ENCODE data around the gene THEMIS. TPM values are rescaled to one million over a fixed set of nuclear protein-coding genes. Genes with fewer than 3 reads are reported as not detected.

The THEMIS gene
- total RNA-seq, 2 donors from 2014 or later = not detected

DNA sequence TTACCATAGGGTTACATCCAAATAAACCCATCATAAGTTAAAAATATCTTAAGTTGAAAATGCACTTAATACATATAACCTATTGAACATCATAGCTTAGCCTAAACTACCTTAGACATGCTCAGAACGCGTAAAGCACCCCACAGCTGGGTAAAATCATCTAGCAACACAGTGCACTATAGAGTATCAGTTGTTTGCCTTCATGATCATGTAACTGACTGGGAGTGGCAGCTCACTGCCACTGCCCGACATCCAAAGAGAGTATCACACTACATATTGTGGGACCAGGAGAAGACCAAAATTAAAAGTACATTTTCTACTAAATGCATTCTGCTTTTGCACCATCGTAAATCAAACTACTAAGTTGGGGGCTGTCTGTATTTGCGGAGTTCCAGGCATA lies 31.7 kb downstream of the THEMIS start:
- DNase-seq = no peak
- Mint-ChIP-seq H3K9me3 (no peaks in the 10 kb centered on the region), H3K36me3 (ENCODE audit: low read depth) (no peaks in the 10 kb centered on the region), H3K27ac (no peak overlapping the region), H3K27me3 (ENCODE audit: insufficient read depth) (no peaks in the 10 kb centered on the region), H3K4me3 (no peak overlapping the region), H3K4me1 (peaks cover 2% of the 10 kb centered on the region)
- Histone ChIP-seq H3K9me3 (ENCODE audit: control insufficient read depth, low read length) (no peaks in the 10 kb centered on the region), H3K9ac (ENCODE audit: extremely low read depth, low read length, poor library complexity, severe bottlenecking) (no peak overlapping the region), H3K4me3 (ENCODE audit: low read length) (no peak overlapping the region), H3K36me3 (ENCODE audit: control insufficient read depth, insufficient read depth, low read length) (no peaks in the 10 kb centered on the region), H3K27ac (ENCODE audit: low read depth, low read length) (no peak overlapping the region), H3K27me3 (ENCODE audit: control insufficient read depth, insufficient read depth, low read length, poor library complexity, severe bottlenecking) (no peaks in the 10 kb centered on the region), H3K4me1 (ENCODE audit: control insufficient read depth, insufficient read depth, low read length) (no peaks in the 10 kb centered on the region)
- WGBS, 2 experiments (ENCODE audit: insufficient coverage in 1 of 2, insufficient read length in 1 of 2) = 94% methylated on average over 5 of the region's 5 CpGs
- TF ChIP-seq, protein P1, sequence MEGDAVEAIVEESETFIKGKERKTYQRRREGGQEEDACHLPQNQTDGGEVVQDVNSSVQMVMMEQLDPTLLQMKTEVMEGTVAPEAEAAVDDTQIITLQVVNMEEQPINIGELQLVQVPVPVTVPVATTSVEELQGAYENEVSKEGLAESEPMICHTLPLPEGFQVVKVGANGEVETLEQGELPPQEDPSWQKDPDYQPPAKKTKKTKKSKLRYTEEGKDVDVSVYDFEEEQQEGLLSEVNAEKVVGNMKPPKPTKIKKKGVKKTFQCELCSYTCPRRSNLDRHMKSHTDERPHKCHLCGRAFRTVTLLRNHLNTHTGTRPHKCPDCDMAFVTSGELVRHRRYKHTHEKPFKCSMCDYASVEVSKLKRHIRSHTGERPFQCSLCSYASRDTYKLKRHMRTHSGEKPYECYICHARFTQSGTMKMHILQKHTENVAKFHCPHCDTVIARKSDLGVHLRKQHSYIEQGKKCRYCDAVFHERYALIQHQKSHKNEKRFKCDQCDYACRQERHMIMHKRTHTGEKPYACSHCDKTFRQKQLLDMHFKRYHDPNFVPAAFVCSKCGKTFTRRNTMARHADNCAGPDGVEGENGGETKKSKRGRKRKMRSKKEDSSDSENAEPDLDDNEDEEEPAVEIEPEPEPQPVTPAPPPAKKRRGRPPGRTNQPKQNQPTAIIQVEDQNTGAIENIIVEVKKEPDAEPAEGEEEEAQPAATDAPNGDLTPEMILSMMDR (conservative IDR thresholded peaks at IDR 0.05) = no peak

DNA sequence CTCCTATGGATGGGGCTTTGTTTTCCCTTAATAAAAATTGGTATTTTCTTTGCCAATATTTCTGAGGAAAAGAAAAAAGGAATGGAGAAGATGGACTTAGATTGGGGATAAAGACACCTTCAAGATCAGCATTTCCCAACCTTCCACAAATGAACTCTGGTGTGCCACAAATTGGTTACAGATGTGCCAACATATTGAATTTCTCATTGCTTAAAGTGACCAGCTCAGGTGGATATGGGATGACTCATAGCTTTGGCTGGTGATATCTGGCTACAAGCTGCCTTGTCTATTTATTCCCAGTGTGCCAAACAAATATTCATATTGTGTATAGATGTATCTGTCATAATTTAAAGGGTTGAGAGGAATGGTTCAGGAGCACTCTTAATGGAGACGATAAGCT lies 32.5 kb downstream of the THEMIS start:
- no peaks in the 10 kb centered on the region for H3K4me1 ChIP-seq (ENCODE audit: control insufficient read depth, insufficient read depth, low read length)
- H3K4me3 ChIP-seq (ENCODE audit: low read length) = no peak overlapping the region
- H3K36me3 Mint-ChIP-seq (ENCODE audit: low read depth) = no peaks in the 10 kb centered on the region
- TF ChIP-seq, protein P1 (conservative IDR thresholded peaks at IDR 0.05) = no peak
- no peak overlapping the region for H3K9ac ChIP-seq (ENCODE audit: extremely low read depth, low read length, poor library complexity, severe bottlenecking)
- no peaks in the 10 kb centered on the region for H3K9me3 ChIP-seq (ENCODE audit: control insufficient read depth, low read length)
- no peak for DNase-seq
- no peaks in the 10 kb centered on the region for H3K27me3 Mint-ChIP-seq (ENCODE audit: insufficient read depth)
- no peak overlapping the region for H3K4me3 Mint-ChIP-seq
- no peak overlapping the region for H3K27ac Mint-ChIP-seq
- H3K27ac ChIP-seq (ENCODE audit: low read depth, low read length) = no peak overlapping the region
- no peaks in the 10 kb centered on the region for H3K36me3 ChIP-seq (ENCODE audit: control insufficient read depth, insufficient read depth, low read length)
- no peaks in the 10 kb centered on the region for H3K9me3 Mint-ChIP-seq
- 91% methylated on average over 1 of the region's 1 CpG; no CpG with 5 or more reads in 1 of the 2 experiments for WGBS, 2 experiments (ENCODE audit: insufficient coverage in 1 of 2, insufficient read length in 1 of 2)
- H3K4me1 Mint-ChIP-seq = peaks cover 2% of the 10 kb centered on the region
- no peaks in the 10 kb centered on the region for H3K27me3 ChIP-seq (ENCODE audit: control insufficient read depth, insufficient read depth, low read length, poor library complexity, severe bottlenecking)

- TF ChIP-seq, protein P1 (conservative IDR thresholded peaks at IDR 0.05) = no peak
- H3K27me3 Mint-ChIP-seq (ENCODE audit: insufficient read depth) = no peaks in the 10 kb centered on the region
- H3K4me3 Mint-ChIP-seq = no peak overlapping the region
These were observed 34.1 kb downstream of the THEMIS start for GRCh38 chr6:127866766-127867165.

More at GRCh38 chr6:127866766-127867165, 34.1 kb downstream of the THEMIS start:
- no peak for DNase-seq
- Mint-ChIP-seq H3K9me3 (no peaks in the 10 kb centered on the region), H3K4me1 (peaks cover 2% of the 10 kb centered on the region), H3K36me3 (ENCODE audit: low read depth) (no peaks in the 10 kb centered on the region), H3K27ac (no peak overlapping the region)
- Histone ChIP-seq H3K9me3 (ENCODE audit: control insufficient read depth, low read length) (no peaks in the 10 kb centered on the region), H3K36me3 (ENCODE audit: control insufficient read depth, insufficient read depth, low read length) (no peaks in the 10 kb centered on the region), H3K4me3 (ENCODE audit: low read length) (no peak overlapping the region), H3K27ac (ENCODE audit: low read depth, low read length) (no peak overlapping the region), H3K9ac (ENCODE audit: extremely low read depth, low read length, poor library complexity, severe bottlenecking) (no peak overlapping the region), H3K27me3 (ENCODE audit: control insufficient read depth, insufficient read depth, low read length, poor library complexity, severe bottlenecking) (no peaks in the 10 kb centered on the region), H3K4me1 (ENCODE audit: control insufficient read depth, insufficient read depth, low read length) (no peaks in the 10 kb centered on the region)
